ENCODE data around the gene ATP8A2. TPM values are rescaled to one million over a fixed set of nuclear protein-coding genes. Genes with fewer than 3 reads are reported as not detected.

ATP8A2 gene
- total RNA-seq, 2 donors from 2014 or later: 1.6 to 2.9 TPM

- no peak overlapping the region for H3K27ac Mint-ChIP-seq
- H3K27me3 ChIP-seq (ENCODE audit: control insufficient read depth, insufficient read depth, low read length, poor library complexity, severe bottlenecking): peaks cover 21% of the 10 kb centered on the region
- H3K4me1 ChIP-seq (ENCODE audit: control insufficient read depth, insufficient read depth, low read length): no peaks in the 10 kb centered on the region
- no peaks in the 10 kb centered on the region for H3K9me3 Mint-ChIP-seq
- peaks cover 8% of the 10 kb centered on the region for H3K27me3 Mint-ChIP-seq (ENCODE audit: insufficient read depth)
- peaks cover 24% of the 10 kb centered on the region for H3K4me1 Mint-ChIP-seq
- no peaks in the 10 kb centered on the region for H3K36me3 ChIP-seq (ENCODE audit: control insufficient read depth, insufficient read depth, low read length)
- no peak overlapping the region for H3K27ac ChIP-seq (ENCODE audit: low read depth, low read length)
- no peaks in the 10 kb centered on the region for H3K9me3 ChIP-seq (ENCODE audit: control insufficient read depth, low read length)
- DNase-seq: no peak
- no peak overlapping the region for H3K9ac ChIP-seq (ENCODE audit: extremely low read depth, low read length, poor library complexity, severe bottlenecking)
- no peaks in the 10 kb centered on the region for H3K36me3 Mint-ChIP-seq (ENCODE audit: low read depth)
- TF ChIP-seq, protein P1, sequence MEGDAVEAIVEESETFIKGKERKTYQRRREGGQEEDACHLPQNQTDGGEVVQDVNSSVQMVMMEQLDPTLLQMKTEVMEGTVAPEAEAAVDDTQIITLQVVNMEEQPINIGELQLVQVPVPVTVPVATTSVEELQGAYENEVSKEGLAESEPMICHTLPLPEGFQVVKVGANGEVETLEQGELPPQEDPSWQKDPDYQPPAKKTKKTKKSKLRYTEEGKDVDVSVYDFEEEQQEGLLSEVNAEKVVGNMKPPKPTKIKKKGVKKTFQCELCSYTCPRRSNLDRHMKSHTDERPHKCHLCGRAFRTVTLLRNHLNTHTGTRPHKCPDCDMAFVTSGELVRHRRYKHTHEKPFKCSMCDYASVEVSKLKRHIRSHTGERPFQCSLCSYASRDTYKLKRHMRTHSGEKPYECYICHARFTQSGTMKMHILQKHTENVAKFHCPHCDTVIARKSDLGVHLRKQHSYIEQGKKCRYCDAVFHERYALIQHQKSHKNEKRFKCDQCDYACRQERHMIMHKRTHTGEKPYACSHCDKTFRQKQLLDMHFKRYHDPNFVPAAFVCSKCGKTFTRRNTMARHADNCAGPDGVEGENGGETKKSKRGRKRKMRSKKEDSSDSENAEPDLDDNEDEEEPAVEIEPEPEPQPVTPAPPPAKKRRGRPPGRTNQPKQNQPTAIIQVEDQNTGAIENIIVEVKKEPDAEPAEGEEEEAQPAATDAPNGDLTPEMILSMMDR (conservative IDR thresholded peaks at IDR 0.05): no peak
- WGBS, 2 experiments (ENCODE audit: insufficient coverage in 1 of 2, insufficient read length in 1 of 2): 92 to 95% methylated on average over 13 to 22 of the region's 22 CpGs
- no peak overlapping the region for H3K4me3 ChIP-seq (ENCODE audit: low read length)
- H3K4me3 Mint-ChIP-seq: no peak overlapping the region
Measured at GRCh38 chr13:26019881-26020870, 648.4 kb downstream of the ATP8A2 start.

DNA sequence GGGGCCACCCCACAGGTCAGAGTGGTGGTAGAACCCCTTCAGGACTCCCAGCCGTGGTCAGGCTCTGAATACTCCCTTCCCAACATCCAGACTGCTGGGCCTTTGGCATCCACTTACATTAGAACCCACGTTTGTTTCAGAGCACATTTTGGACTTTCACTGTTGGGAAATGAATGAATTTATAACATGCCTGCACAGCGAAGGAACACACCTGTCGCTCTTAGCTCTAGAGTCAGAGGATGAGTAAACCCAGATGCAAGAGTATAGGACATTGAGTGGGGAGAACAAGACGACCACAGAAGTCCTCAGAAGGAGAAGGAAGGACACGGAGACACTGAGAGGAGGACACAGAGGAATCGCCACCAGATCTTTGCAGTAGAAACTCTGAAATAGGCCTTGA lies 649.1 kb downstream of the ATP8A2 start:
- peaks cover 28% of the 10 kb centered on the region for H3K4me1 Mint-ChIP-seq
- Histone ChIP-seq H3K36me3 (ENCODE audit: control insufficient read depth, insufficient read depth, low read length) (no peaks in the 10 kb centered on the region), H3K9me3 (ENCODE audit: control insufficient read depth, low read length) (no peaks in the 10 kb centered on the region), H3K4me3 (ENCODE audit: low read length) (no peak overlapping the region), H3K27ac (ENCODE audit: low read depth, low read length) (no peak overlapping the region), H3K9ac (ENCODE audit: extremely low read depth, low read length, poor library complexity, severe bottlenecking) (no peak overlapping the region), H3K4me1 (ENCODE audit: control insufficient read depth, insufficient read depth, low read length) (no peaks in the 10 kb centered on the region), H3K27me3 (ENCODE audit: control insufficient read depth, insufficient read depth, low read length, poor library complexity, severe bottlenecking) (peaks cover 14% of the 10 kb centered on the region)
- H3K36me3 Mint-ChIP-seq (ENCODE audit: low read depth): no peaks in the 10 kb centered on the region
- H3K27me3 Mint-ChIP-seq (ENCODE audit: insufficient read depth): peaks cover 8% of the 10 kb centered on the region
- TF ChIP-seq, protein P1 (conservative IDR thresholded peaks at IDR 0.05): no peak
- 93% methylated on average over 6 to 7 of the region's 7 CpGs for WGBS, 2 experiments (ENCODE audit: insufficient coverage in 1 of 2, insufficient read length in 1 of 2)
- H3K9me3 Mint-ChIP-seq: no peaks in the 10 kb centered on the region
- H3K27ac Mint-ChIP-seq: no peak overlapping the region
- DNase-seq: no peak
- no peak overlapping the region for H3K4me3 Mint-ChIP-seq

DNA sequence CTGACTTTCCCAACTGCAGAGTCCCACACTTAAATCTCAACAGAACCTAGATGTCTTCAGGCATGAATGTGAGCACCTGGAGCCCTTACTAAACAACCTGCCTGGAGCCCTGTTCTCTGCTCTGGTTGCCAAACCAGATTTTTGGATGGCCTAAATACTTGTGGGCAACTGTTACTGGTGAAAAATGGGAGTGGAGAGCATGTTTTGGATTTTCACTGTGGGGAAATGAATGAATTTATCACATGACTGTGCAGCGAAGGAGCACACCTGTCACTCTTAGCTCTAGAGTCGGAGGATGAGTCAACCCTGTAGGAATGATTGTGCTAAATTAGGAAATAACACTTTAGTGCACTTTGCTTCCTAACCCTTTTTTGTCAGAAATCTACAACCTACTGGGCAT lies 649.7 kb downstream of the ATP8A2 start:
- WGBS, 2 experiments (ENCODE audit: insufficient coverage in 1 of 2, insufficient read length in 1 of 2): 87 to 94% methylated on average over 2 of the region's 2 CpGs
- peaks cover 28% of the 10 kb centered on the region for H3K4me1 Mint-ChIP-seq
- H3K36me3 ChIP-seq (ENCODE audit: control insufficient read depth, insufficient read depth, low read length): no peaks in the 10 kb centered on the region

More for the DNA sequence above, 649.7 kb downstream of the ATP8A2 start:
- peaks cover 9% of the 10 kb centered on the region for H3K27me3 ChIP-seq (ENCODE audit: control insufficient read depth, insufficient read depth, low read length, poor library complexity, severe bottlenecking)
- no peak overlapping the region for H3K9ac ChIP-seq (ENCODE audit: extremely low read depth, low read length, poor library complexity, severe bottlenecking)
- TF ChIP-seq, protein P1 (conservative IDR thresholded peaks at IDR 0.05): no peak
- H3K4me3 ChIP-seq (ENCODE audit: low read length): no peak overlapping the region
- H3K36me3 Mint-ChIP-seq (ENCODE audit: low read depth): no peaks in the 10 kb centered on the region
- no peaks in the 10 kb centered on the region for H3K9me3 Mint-ChIP-seq
- H3K4me3 Mint-ChIP-seq: no peak overlapping the region
- H3K9me3 ChIP-seq (ENCODE audit: control insufficient read depth, low read length): no peaks in the 10 kb centered on the region
- H3K27ac Mint-ChIP-seq: no peak overlapping the region
- H3K27ac ChIP-seq (ENCODE audit: low read depth, low read length): no peak overlapping the region
- no peak for DNase-seq
- peaks cover 6% of the 10 kb centered on the region for H3K27me3 Mint-ChIP-seq (ENCODE audit: insufficient read depth)
- no peaks in the 10 kb centered on the region for H3K4me1 ChIP-seq (ENCODE audit: control insufficient read depth, insufficient read depth, low read length)

Data from endodermal cell (in vitro differentiated cells).